GM12878 (cell line): ENCODE results near the gene NEUROD1. TPM values are rescaled to one million over a fixed set of nuclear protein-coding genes. Genes with fewer than 3 reads are reported as not detected.

Experiments
- ATAC-seq: fragments of 200-7000 bp; cut with Tn5 transposase; 3 replicates; pipeline ENCODE4 v1.9.1; 2020; ENCODE audit warnings: mild to moderate bottlenecking, moderate library complexity
- BruUV-seq: library from RNA; stranded (reverse); fragments of 400-500 nt; replicated peaks from 2 replicates; lab custom pipeline; 2021; lab: Mats Ljungman, UMichigan
- CTCF ChIA-PET: fragments of 300-600 bp; sonication (Branson Sonifier 250); formaldehyde crosslinking; extraction: SDS; loops from one replicate; lab custom pipeline; 2021; ENCODE audit warnings: inconsistent platforms; lab: Yijun Ruan, JAX
- POLR2A ChIA-PET: fragments of 350-600 bp; formaldehyde crosslinking; extraction: SDS; loops from one replicate; lab custom pipeline; 2021; ENCODE audit warnings: inconsistent platforms; lab: Charles Lee
- RAD21 ChIA-PET: fragments of 300-600 bp; sonication (Branson Sonifier 250); formaldehyde crosslinking; loops from one replicate; lab custom pipeline; 2023; ENCODE audit warnings: antibody characterized with exemption; ENCODE audit not compliant: unreplicated experiment; lab: Charles Lee
- SMC1A ChIA-PET: fragments of 300-600 bp; sonication (Branson Sonifier 250); formaldehyde crosslinking; loops from one replicate; lab custom pipeline; 2023; ENCODE audit not compliant: unreplicated experiment, uncharacterized antibody; lab: Charles Lee
- DNase-seq: peaks from one replicate; pipeline ENCODE4 v3.0.0-alpha.2; 2011; ENCODE audit warnings: low read depth, low spot score
- FAIRE-seq: peaks from 3 replicates; lab custom pipeline; 2011; peaks lifted over from hg19 to GRCh38; lab: Jason Lieb, UNC
- H2AFZ ChIP-seq: 2 replicates; pipeline ENCODE4 v1.6.0; 2011; ENCODE audit warnings: low read depth, low read length, control low read depth; ENCODE audit not compliant: control insufficient read depth
- H3K27ac ChIP-seq: 2 replicates; pipeline ENCODE4 v1.5.1; 2011; ENCODE audit warnings: control low read depth; ENCODE audit not compliant: control insufficient read depth, insufficient read depth
- H3K27me3 ChIP-seq, 2 experiments: replicated peaks in 1 of 2; 2 replicates each; pipeline versions ENCODE4 v1.6.0 to v1.6.1; 2011; ENCODE audit warnings: low read length in 1 of 2; ENCODE audit not compliant: control insufficient read depth in 2 of 2, insufficient read depth in 2 of 2
- H3K36me3 ChIP-seq, 2 experiments: 2 replicates each; pipeline ENCODE4 v1.5.1; 2011; ENCODE audit warnings: low read length in 1 of 2; ENCODE audit not compliant: control insufficient read depth in 2 of 2, insufficient read depth in 2 of 2
- H3K4me1 ChIP-seq: 2 replicates; pipeline ENCODE4 v1.6.1; 2011; ENCODE audit warnings: mild to moderate bottlenecking, low read length, moderate library complexity, mixed read lengths; ENCODE audit not compliant: control insufficient read depth, insufficient read depth
- H3K4me2 ChIP-seq: 2 replicates; pipeline ENCODE4 v1.6.0; 2011; ENCODE audit warnings: control low read depth; ENCODE audit not compliant: control insufficient read depth, insufficient read depth
- H3K4me3 ChIP-seq: fragments of 200-600 bp; sonication (generic); 2 replicates; pipeline ENCODE4 v1.5.1; 2016
- H3K79me2 ChIP-seq: 2 replicates; pipeline ENCODE4 v1.6.0; 2011; ENCODE audit warnings: low read length; ENCODE audit not compliant: control insufficient read depth, insufficient read depth
- H3K9ac ChIP-seq: 2 replicates; pipeline ENCODE4 v1.8.0; 2011; ENCODE audit warnings: low read length, control low read depth, mixed read lengths; ENCODE audit not compliant: control insufficient read depth, insufficient read depth
- H3K9me3 ChIP-seq: replicated peaks from 3 replicates; pipeline ENCODE4 v1.5.1; 2011; ENCODE audit warnings: mild to moderate bottlenecking, low read length; ENCODE audit not compliant: control insufficient read depth, insufficient read depth
- H4K20me1 ChIP-seq: 2 replicates; pipeline ENCODE4 v1.6.0; 2011; ENCODE audit not compliant: control insufficient read depth, insufficient read depth
- CUX1 ChIP-seq: IDR thresholded peaks from 2 replicates; pipeline ENCODE4 v1.6.1; 2012; ENCODE audit warnings: improper control_type of control experiment, low read depth, low read length; ENCODE audit not compliant: insufficient replicate concordance
- E2F8 ChIP-seq: fragments of 450-650 bp; IDR thresholded peaks from 2 replicates; pipeline ENCODE4 v1.6.1; 2018; ENCODE audit warnings: mild to moderate bottlenecking, low read depth, moderate library complexity; ENCODE audit not compliant: partially characterized antibody
- KDM1A ChIP-seq: fragments of 200-600 bp; sonication (generic); IDR thresholded peaks from 2 replicates; pipeline ENCODE4 v1.6.1; 2016; ENCODE audit warnings: borderline replicate concordance
- NBN ChIP-seq: fragments of 450-650 bp; IDR thresholded peaks from 2 replicates; pipeline ENCODE4 v1.6.1; 2016
- NRF1 ChIP-seq: conservative IDR thresholded peaks from 2 replicates; pipeline ENCODE4 v1.6.1; 2011; ENCODE audit warnings: mild to moderate bottlenecking, low read depth, low read length, improper control_type of control experiment
- PML ChIP-seq: IDR thresholded peaks from 2 replicates; pipeline ENCODE4 v1.6.1; 2012; ENCODE audit warnings: low read length, inconsistent platforms
- SREBF2 ChIP-seq: IDR thresholded peaks from 2 replicates; pipeline ENCODE4 v1.6.1; 2012; ENCODE audit warnings: mild to moderate bottlenecking, low read length
- WGBS: methylation state at CpG from one replicate; pipeline ENCODE4 v1.1.6; 2016; ENCODE audit warnings: low lambda C conversion rate; ENCODE audit not compliant: insufficient replicate concordance, insufficient coverage; ENCODE audit errors: missing lambda C conversion rate; 5-methylcytosine and 5-hydroxymethylcytosine counted together
- in situ Hi-C: fragments of 300-500 bp; cut with MboI; formaldehyde crosslinking; loops from 9 replicates; pipeline ENCODE4 v1.14.3; 2018; ENCODE audit warnings: mixed read lengths
- intact Hi-C: fragments of 100-400 bp; cut with micrococcal nuclease; formaldehyde crosslinking; loops from one replicate; pipeline ENCODE4 v1.14.2; 2022; ENCODE audit not compliant: unreplicated experiment
- polyA plus RNA-seq, 11 experiments: library from polyadenylated mRNA; depleted of rRNA in 4 of 11; unstranded in 6 of 11; stranded (reverse) in 5 of 11; fragments of >200 nt; fragmentation: Nextera tagmentation in 4 of 11; fragmentation: Illumina TruSeq in 1 of 11; extraction: Ambion mirVana in 4 of 11; extraction: Trizol in 1 of 11; gene quantifications; 1 replicate in 1 of 11; 2 replicates in 10 of 11; pipeline versions ENCODE4 v1.2.1 to v1.2.3, GENCODE V29; 2011 to 2016; ENCODE audit warnings: inconsistent platforms in 2 of 11, missing spikeins in 2 of 11, low read depth in 1 of 11
- total RNA-seq, 4 experiments: library from RNA; depleted of rRNA in 3 of 4; stranded (reverse); fragments of >200 nt in 3 of 4; fragmentation: Illumina TruSeq in 1 of 4; extraction: Trizol in 1 of 4; gene quantifications; 2 replicates each; pipeline versions ENCODE4 v1.2.1 to v1.2.3, GENCODE V29; 2013 to 2021

The NEUROD1 gene
- total and polyA plus RNA-seq, 10 of the 15 experiments (the other 5 are each of a cell fraction or from before 2014, with no cell fraction given), result not detected

GRCh38 chr2:181642086-181642485 lies 38.2 kb downstream of the NEUROD1 start:
- no peak overlapping the region for H3K4me3 ChIP-seq
- no peak overlapping the region for H3K9ac ChIP-seq
- DNase-seq, result no peak
- H3K27ac ChIP-seq, result no peak overlapping the region
- 38% methylated on average over 4 of the region's 4 CpGs for WGBS
- no peak for FAIRE-seq
- no peaks in the 10 kb centered on the region for H3K79me2 ChIP-seq
- ChIA-PET POLR2A (interaction anchor here (0.9 kb wide), 1 partner anchor 23 kb away, joined by 3 read pairs; no protein-coding TSS in a partner anchor), CTCF (interaction anchor here (0.8 to 1.2 kb wide), 4 partner anchors 18 to 313 kb away, joined by 3 to 5 read pairs (median 4); no protein-coding TSS in a partner anchor), RAD21 (interaction anchor here (0.6 kb wide), 1 partner anchor 10 kb away, joined by 3 read pairs; no protein-coding TSS in a partner anchor), SMC1A (interaction anchor here (0.7 to 2.7 kb wide), 11 partner anchors 11 to 338 kb away, joined by 3 to 8 read pairs (median 4); partner anchors contain the start of gene CERKL)
- ATAC-seq, result no peak
- intact Hi-C loops (no loop called here), in situ Hi-C loops (no loop called here)
- H3K4me1 ChIP-seq, result no peaks in the 10 kb centered on the region
- no peak for TF ChIP-seq SREBF2
- no peak for TF ChIP-seq KDM1A
- TF ChIP-seq PML, result no peak
- no peak for TF ChIP-seq CUX1
- TF ChIP-seq NBN, result no peak
- TF ChIP-seq NRF1, result no peak
- TF ChIP-seq E2F8, result no peak
- H3K9me3 ChIP-seq, result no peaks in the 10 kb centered on the region
- no peaks in the 10 kb centered on the region for H3K27me3 ChIP-seq
- no TSS peak for BruUV-seq
- H4K20me1 ChIP-seq, result no peaks in the 10 kb centered on the region
- no peak overlapping the region for H2AFZ ChIP-seq
- no peaks in the 10 kb centered on the region for H3K36me3 ChIP-seq
- no peak overlapping the region for H3K4me2 ChIP-seq
